Measurements from ENCODE around the gene RAC3.

GRCh38 chr17:82060001-82060380, 28.5 kb downstream of the RAC3 start:
- no peak for TF ChIP-seq POLR2A (IDR thresholded peaks at IDR 0.05)
- TF ChIP-seq, protein P1, sequence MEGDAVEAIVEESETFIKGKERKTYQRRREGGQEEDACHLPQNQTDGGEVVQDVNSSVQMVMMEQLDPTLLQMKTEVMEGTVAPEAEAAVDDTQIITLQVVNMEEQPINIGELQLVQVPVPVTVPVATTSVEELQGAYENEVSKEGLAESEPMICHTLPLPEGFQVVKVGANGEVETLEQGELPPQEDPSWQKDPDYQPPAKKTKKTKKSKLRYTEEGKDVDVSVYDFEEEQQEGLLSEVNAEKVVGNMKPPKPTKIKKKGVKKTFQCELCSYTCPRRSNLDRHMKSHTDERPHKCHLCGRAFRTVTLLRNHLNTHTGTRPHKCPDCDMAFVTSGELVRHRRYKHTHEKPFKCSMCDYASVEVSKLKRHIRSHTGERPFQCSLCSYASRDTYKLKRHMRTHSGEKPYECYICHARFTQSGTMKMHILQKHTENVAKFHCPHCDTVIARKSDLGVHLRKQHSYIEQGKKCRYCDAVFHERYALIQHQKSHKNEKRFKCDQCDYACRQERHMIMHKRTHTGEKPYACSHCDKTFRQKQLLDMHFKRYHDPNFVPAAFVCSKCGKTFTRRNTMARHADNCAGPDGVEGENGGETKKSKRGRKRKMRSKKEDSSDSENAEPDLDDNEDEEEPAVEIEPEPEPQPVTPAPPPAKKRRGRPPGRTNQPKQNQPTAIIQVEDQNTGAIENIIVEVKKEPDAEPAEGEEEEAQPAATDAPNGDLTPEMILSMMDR (IDR thresholded peaks at IDR 0.05) = no peak
